ENCODE data around the gene TMCO6. TPM values are rescaled to one million over a fixed set of nuclear protein-coding genes. Genes with fewer than 3 reads are reported as not detected.

The TMCO6 gene
- total RNA-seq, 2 experiments from 2014 or later, result 26.9 to 36.8 TPM

- ChIA-PET POLR2A (no interaction called here), CTCF (ENCODE audit: unreplicated experiment) (no interaction called here)
- intact Hi-C loops (cut with micrococcal nuclease; ENCODE audit: unreplicated experiment), result no loop called here
- Histone ChIP-seq H3K4me3 (ENCODE audit: low read depth, low read length, poor library complexity, severe bottlenecking) (no peak overlapping the region), H3K79me2 (ENCODE audit: insufficient read depth, low read depth, low read length) (no peaks in the 10 kb centered on the region), H3K9me2 (ENCODE audit: insufficient read depth, low read length) (no peaks in the 10 kb centered on the region), H3K36me3 (ENCODE audit: insufficient read depth, low read length) (peaks cover 80% of the 10 kb centered on the region), H2AFZ (ENCODE audit: low read length) (no peak overlapping the region), H3K27ac (ENCODE audit: low read depth, low read length, poor library complexity, severe bottlenecking) (no peak overlapping the region), H3K9me3 (ENCODE audit: low read length) (no peaks in the 10 kb centered on the region), H4K20me1 (ENCODE audit: insufficient read depth, low read length) (no peaks in the 10 kb centered on the region), H3K4me2 (ENCODE audit: low read length) (no peak overlapping the region), H3K4me1 (ENCODE audit: insufficient read depth, low read length, poor library complexity, severe bottlenecking) (no peaks in the 10 kb centered on the region)
- no TSS peak for BruUV-seq (replicated peaks)
- no peak for DNase-seq (ENCODE audit: low spot score)
- TF ChIP-seq EZH2phosphoT487 (IDR thresholded peaks at IDR 0.05; ENCODE audit: borderline replicate concordance, low read depth, low read length), result no peak
- no peak for TF ChIP-seq CTCF (conservative IDR thresholded peaks at IDR 0.05; ENCODE audit: low read length)
Observed at GRCh38 chr5:140678993-140679392, 39.7 kb downstream of the TMCO6 start.

GRCh38 chr5:140690376-140690932 is 51.2 kb downstream of the TMCO6 start:
- H3K4me3 ChIP-seq (ENCODE audit: low read depth, low read length, poor library complexity, severe bottlenecking), result peak overlapping the region; percentile 86
- intact Hi-C loops (cut with micrococcal nuclease; ENCODE audit: unreplicated experiment), result no loop called here
- no TSS peak for BruUV-seq (replicated peaks)

More at GRCh38 chr5:140690376-140690932, 51.2 kb downstream of the TMCO6 start:
- DNase-seq (ENCODE audit: low spot score), result no peak
- ChIA-PET POLR2A (interaction anchor here (0.6 to 2.4 kb wide), 8 partner anchors 10 to 513 kb away, joined by 3 to 20 read pairs (median 4); partner anchors contain the start of genes IK, NDUFA2 and ZMAT2), CTCF (ENCODE audit: unreplicated experiment) (interaction anchor here (0.5 kb wide), 1 partner anchor 948 kb away, joined by 3 read pairs; no protein-coding TSS in a partner anchor)
- Histone ChIP-seq H3K9me2 (ENCODE audit: insufficient read depth, low read length) (no peaks in the 10 kb centered on the region), H3K4me2 (ENCODE audit: low read length) (peak overlapping the region; percentile 97), H3K36me3 (ENCODE audit: insufficient read depth, low read length) (peaks cover 52% of the 10 kb centered on the region), H2AFZ (ENCODE audit: low read length) (peak overlapping the region; percentile 88), H4K20me1 (ENCODE audit: insufficient read depth, low read length) (no peaks in the 10 kb centered on the region), H3K27ac (ENCODE audit: low read depth, low read length, poor library complexity, severe bottlenecking) (peak overlapping the region; percentile 38), H3K9me3 (ENCODE audit: low read length) (no peaks in the 10 kb centered on the region), H3K4me1 (ENCODE audit: insufficient read depth, low read length, poor library complexity, severe bottlenecking) (peaks cover 17% of the 10 kb centered on the region), H3K79me2 (ENCODE audit: insufficient read depth, low read depth, low read length) (peaks cover 35% of the 10 kb centered on the region)
- TF ChIP-seq EZH2phosphoT487 (IDR thresholded peaks at IDR 0.05; ENCODE audit: borderline replicate concordance, low read depth, low read length) (no peak), CTCF (conservative IDR thresholded peaks at IDR 0.05; ENCODE audit: low read length) (no peak)
